HCT116 (cell line): ENCODE measurements around the gene ATL2. TPM values are rescaled to one million over a fixed set of nuclear protein-coding genes. Genes with fewer than 3 reads are reported as not detected.

ENCODE experiments used
- ATAC-seq: fragments of 200-7000 bp; cut with Tn5 transposase; 2 replicates; pipeline ENCODE4 v1.9.1; 2020; ENCODE audit warnings: mild to moderate bottlenecking, moderate library complexity
- BruUV-seq: library from RNA; stranded (reverse); fragments of 400-500 nt; replicated peaks from 2 replicates; lab custom pipeline; 2021; lab: Mats Ljungman, UMichigan
- CTCF ChIA-PET: fragments of 300-600 bp; sonication (Branson Sonifier 250); formaldehyde crosslinking; loops from one replicate; lab custom pipeline; 2021; ENCODE audit warnings: antibody characterized with exemption; lab: Charles Lee
- POLR2A ChIA-PET: fragments of 300-600, 350-600 bp; sonication (Branson Sonifier 250); formaldehyde crosslinking; loops from one replicate; lab custom pipeline; 2021; ENCODE audit warnings: antibody characterized with exemption; lab: Charles Lee
- RAD21 ChIA-PET, 2 experiments: fragments of 300-600 bp; sonication (Branson Sonifier 250); formaldehyde crosslinking; loops; one replicate each; lab custom pipeline; 2023; ENCODE audit warnings: low total read pairs in 2 of 2; ENCODE audit not compliant: uncharacterized antibody in 2 of 2, unreplicated experiment in 2 of 2, low non-redundant PET in 1 of 2; lab: Charles Lee
- DNase-seq: peaks from one replicate; pipeline ENCODE4 v3.0.0-alpha.2; 2010; ENCODE audit warnings: low read depth, low spot score
- H2AFZ ChIP-seq: fragments of 200-600 bp; shearing (Covaris generic), sonication (generic); 2 replicates; pipeline ENCODE4 v1.6.1; 2017; ENCODE audit warnings: low read depth, mixed run types, mixed read lengths, antibody characterized with exemption, low read length; ENCODE audit not compliant: poor library complexity, severe bottlenecking
- H3K27ac ChIP-seq: 2 replicates; pipeline ENCODE4 v1.5.1; 2012; ENCODE audit warnings: low read depth, low read length
- H3K27me3 ChIP-seq: fragments of 200-600 bp; sonication (generic); 2 replicates; pipeline ENCODE4 v1.6.1; 2016; ENCODE audit warnings: mixed run types, low read length, mixed read lengths; ENCODE audit not compliant: insufficient read depth
- H3K36me3 ChIP-seq, 2 experiments: fragments of 200-500 bp in 1 of 2; fragments of 200-600 bp in 1 of 2; sonication (Bioruptor generic) in 1 of 2; sonication (generic) in 1 of 2; 2 replicates each; pipeline versions ENCODE4 v1.5.1 to v1.6.1; 2014 to 2016; ENCODE audit warnings: low read length in 2 of 2, inconsistent platforms in 1 of 2, mixed read lengths in 1 of 2, mixed run types in 1 of 2; ENCODE audit not compliant: insufficient read depth in 2 of 2, control insufficient read depth in 1 of 2
- H3K4me1 ChIP-seq, 2 experiments: fragments of 200-600 bp in 1 of 2; sonication (generic) in 1 of 2; 2 replicates each; pipeline versions ENCODE4 v1.5.1 to v1.6.1; 2012 to 2017; ENCODE audit warnings: low read length in 2 of 2, inconsistent platforms in 1 of 2, mild to moderate bottlenecking in 1 of 2, mixed read lengths in 1 of 2, mixed run types in 1 of 2, moderate library complexity in 1 of 2; ENCODE audit not compliant: insufficient read depth in 2 of 2, control insufficient read depth in 1 of 2
- H3K4me2 ChIP-seq: fragments of 200-600 bp; sonication (generic); 2 replicates; pipeline ENCODE4 v1.6.1; 2017; ENCODE audit warnings: mixed run types, low read length, mixed read lengths
- H3K4me3 ChIP-seq, 2 experiments: fragments of 200-600 bp in 1 of 2; sonication (generic) in 1 of 2; replicated peaks in 1 of 2; 2 replicates each; pipeline ENCODE4 v1.5.1; 2011 to 2016; ENCODE audit warnings: low read length in 2 of 2, control low read depth in 1 of 2, low read depth in 1 of 2, mild to moderate bottlenecking in 1 of 2, mixed read lengths in 1 of 2, mixed run types in 1 of 2
- H3K79me2 ChIP-seq: fragments of 200-600 bp; sonication (generic); 2 replicates; pipeline ENCODE4 v1.6.1; 2017; ENCODE audit warnings: mild to moderate bottlenecking, mixed run types, low read length, moderate library complexity, mixed read lengths; ENCODE audit not compliant: insufficient read depth
- H3K9ac ChIP-seq: fragments of 200-600 bp; sonication (generic); 2 replicates; pipeline ENCODE4 v1.6.1; 2016; ENCODE audit warnings: low read length, mixed read lengths
- H3K9me2 ChIP-seq: fragments of 200-600 bp; sonication (generic), shearing (Covaris generic); 2 replicates; pipeline ENCODE4 v1.6.1; 2017; ENCODE audit warnings: mixed run types, mild to moderate bottlenecking, moderate library complexity; ENCODE audit not compliant: insufficient read depth
- H3K9me3 ChIP-seq, 2 experiments: fragments of 200-500 bp in 1 of 2; fragments of 200-600 bp in 1 of 2; sonication (Bioruptor generic) in 1 of 2; sonication (generic) in 1 of 2; 2 replicates each; pipeline ENCODE4 v1.6.1; 2014 to 2017; ENCODE audit warnings: low read length in 2 of 2, mixed read lengths in 2 of 2, inconsistent platforms in 1 of 2, low read depth in 1 of 2, mild to moderate bottlenecking in 1 of 2, mixed run types in 1 of 2, moderate library complexity in 1 of 2; ENCODE audit not compliant: control insufficient read depth in 1 of 2, insufficient read depth in 1 of 2
- H4K20me1 ChIP-seq: fragments of 200-600 bp; sonication (generic), shearing (Covaris generic); 2 replicates; pipeline ENCODE4 v1.6.1; 2017; ENCODE audit warnings: mixed run types, mild to moderate bottlenecking, moderate library complexity; ENCODE audit not compliant: insufficient read depth
- CBX3 ChIP-seq: IDR thresholded peaks from 2 replicates; pipeline ENCODE4 v1.6.1; 2012; ENCODE audit warnings: low read depth
- CEBPB ChIP-seq: IDR thresholded peaks from 2 replicates; pipeline ENCODE4 v1.6.1; 2012; ENCODE audit warnings: low read depth
- CTCF ChIP-seq, 3 experiments: fragments of 200-600 bp in 1 of 3; sonication (generic) in 1 of 3; IDR thresholded peaks in 2 of 3; conservative IDR thresholded peaks in 1 of 3; 2 replicates each; pipeline ENCODE4 v1.5.1; 2012 to 2017; ENCODE audit warnings: low read depth in 2 of 3, low read length in 2 of 3, antibody characterized with exemption in 1 of 3, borderline replicate concordance in 1 of 3, control low read depth in 1 of 3, mild to moderate bottlenecking in 1 of 3, mixed read lengths in 1 of 3, mixed run types in 1 of 3, moderate library complexity in 1 of 3; ENCODE audit not compliant: insufficient read depth in 1 of 3
- EGR1 ChIP-seq: IDR thresholded peaks from 2 replicates; pipeline ENCODE4 v1.6.1; 2012; ENCODE audit warnings: low read depth
- ELF1 ChIP-seq: IDR thresholded peaks from 2 replicates; pipeline ENCODE4 v1.6.1; 2012; ENCODE audit warnings: low read depth, borderline replicate concordance
- EZH2 ChIP-seq: fragments of 200-600 bp; sonication (generic); IDR thresholded peaks from 2 replicates; pipeline ENCODE4 v1.6.1; 2017; ENCODE audit warnings: antibody characterized with exemption, mixed run types
- EZH2phosphoT487 ChIP-seq: fragments of 200-600 bp; IDR thresholded peaks from 2 replicates; pipeline ENCODE4 v1.6.1; 2018; ENCODE audit warnings: antibody characterized with exemption, borderline replicate concordance
- FOSL1 ChIP-seq: IDR thresholded peaks from 2 replicates; pipeline ENCODE4 v1.6.1; 2012; ENCODE audit warnings: low read depth
- JUND ChIP-seq: IDR thresholded peaks from 2 replicates; pipeline ENCODE4 v1.6.1; 2012
- POLR2AphosphoS5 ChIP-seq: IDR thresholded peaks from 2 replicates; pipeline ENCODE4 v1.6.1; 2011; ENCODE audit warnings: mild to moderate bottlenecking, low read depth, low read length, moderate library complexity
- SIN3A ChIP-seq: IDR thresholded peaks from 2 replicates; pipeline ENCODE4 v1.6.1; 2012; ENCODE audit warnings: low read depth
- SP1 ChIP-seq: IDR thresholded peaks from 2 replicates; pipeline ENCODE4 v1.6.1; 2012; ENCODE audit warnings: low read depth
- YY1 ChIP-seq: IDR thresholded peaks from 2 replicates; pipeline ENCODE4 v1.6.1; 2011; ENCODE audit warnings: low read length, low read depth, moderate library complexity, mild to moderate bottlenecking; ENCODE audit not compliant: insufficient replicate concordance; ENCODE audit errors: extremely low read depth
- ZBTB33 ChIP-seq: IDR thresholded peaks from 2 replicates; pipeline ENCODE4 v1.6.1; 2011; ENCODE audit warnings: mild to moderate bottlenecking, low read length, moderate library complexity; ENCODE audit not compliant: insufficient replicate concordance; ENCODE audit errors: extremely low read depth
- ZNF274 ChIP-seq: fragments of 200-500 bp; sonication (Bioruptor generic); IDR thresholded peaks from 2 replicates; pipeline ENCODE4 v1.6.1; 2014; ENCODE audit warnings: mild to moderate bottlenecking, low read depth, low read length, inconsistent platforms
- intact Hi-C: fragments of 100-400 bp; cut with micrococcal nuclease; formaldehyde crosslinking; loops from 2 replicates; pipeline ENCODE4 v1.10.0; 2022
- total RNA-seq: library from RNA; stranded (reverse); gene quantifications from one replicate; pipeline ENCODE4 v1.2.1, GENCODE V29; 2021; ENCODE audit not compliant: unreplicated experiment

The ATL2 gene
- total RNA-seq, 1 experiment from 2014 or later, result 80.7 TPM

- no peak; the same call in 1 of the 2 replicates for ATAC-seq
- no peaks in the 10 kb centered on the region for H3K79me2 ChIP-seq
- H3K9me2 ChIP-seq, result no peaks in the 10 kb centered on the region
- BruUV-seq, result no TSS peak
- no peak for DNase-seq
- H3K36me3 ChIP-seq, result no peaks in the 10 kb centered on the region
- peaks cover 0 to 8% of the 10 kb centered on the region in 2 experiments; a peak in 1 of 4 replicates for H3K9me3 ChIP-seq
- intact Hi-C loops, result no loop called here
- TF ChIP-seq EZH2phosphoT487 (no peak), EGR1 (no peak), EZH2 (no peak), CTCF (IDR thresholded peaks at IDR 0.05 in 2 of 3, conservative IDR thresholded peaks at IDR 0.05 in 1 of 3; ENCODE audit: borderline replicate concordance in 1 of 3, insufficient read depth in 1 of 3, low read depth in 2 of 3, low read length in 2 of 3) (no peak), FOSL1 (no peak), POLR2AphosphoS5 (no peak), ZNF274 (no peak), SP1 (no peak), CEBPB (no peak), YY1 (no peak), JUND (no peak), SIN3A (no peak), CBX3 (no peak), ZBTB33 (no peak), ELF1 (no peak)
- no peak overlapping the region for H2AFZ ChIP-seq
- peaks cover 0 to 8% of the 10 kb centered on the region in 2 experiments; a peak in 2 of 4 replicates for H3K4me1 ChIP-seq
- CTCF ChIA-PET, result no interaction called here
- peaks cover 11% of the 10 kb centered on the region; the same call in 1 of the 2 replicates for H3K27me3 ChIP-seq
- no peak overlapping the region for H3K4me3 ChIP-seq
- no peak overlapping the region for H3K27ac ChIP-seq
- H3K9ac ChIP-seq, result no peak overlapping the region
- RAD21 ChIA-PET, result no interaction called here
- POLR2A ChIA-PET, result no interaction called here
- H4K20me1 ChIP-seq, result no peaks in the 10 kb centered on the region
- H3K4me2 ChIP-seq, result no peak overlapping the region
These were observed 39.4 kb upstream of the ATL2 start for GRCh38 chr2:38416296-38417036.
